ENCODE data around the gene TBL2. TPM values are rescaled to one million over a fixed set of nuclear protein-coding genes. Genes with fewer than 3 reads are reported as not detected.

TBL2 gene
- total and polyA plus RNA-seq, 2 of the 4 experiments (the other 2 are of a cell fraction) = 72.6 to 94.1 TPM

- no peak overlapping the region for H2BK15ac ChIP-seq (ENCODE audit: low read depth, low read length)
- no TSS peak for BruUV-seq (replicated peaks)
- no peak overlapping the region for H3K4me3 ChIP-seq (ENCODE audit: insufficient read depth, low read depth, low read length)
- no peaks in the 10 kb centered on the region for H3K4me1 ChIP-seq (ENCODE audit: control insufficient read depth, insufficient read depth, low read length)
- H3K56ac ChIP-seq (ENCODE audit: extremely low read depth, insufficient read depth, low read length) = no peak overlapping the region
- no peak overlapping the region for H2BK120ac ChIP-seq (ENCODE audit: low read depth, low read length)
- no peak overlapping the region for H2AFZ ChIP-seq (replicated peaks; ENCODE audit: low read length, poor library complexity)
- DNase-seq = no peak
- no peak overlapping the region for H4K5ac ChIP-seq (ENCODE audit: low read depth, low read length)
- H3K18ac ChIP-seq (ENCODE audit: low read depth, low read length) = no peak overlapping the region
- H3K36me3 ChIP-seq (ENCODE audit: control insufficient read depth, insufficient read depth, low read length) = no peaks in the 10 kb centered on the region
- no peak overlapping the region for H4K8ac ChIP-seq (ENCODE audit: low read depth in 2 of 2, low read length in 2 of 2)
- H3K79me1 ChIP-seq (ENCODE audit: low read depth in 1 of 2, low read length in 2 of 2) = no peaks in the 10 kb centered on the region
- dilution Hi-C loops (cut with HindIII; ENCODE audit: low sequenced_read_pairs, unreplicated experiment) (no loop called here), intact Hi-C loops (cut with micrococcal nuclease) (loop anchor here (5.0 kb wide), 1 partner anchor 247 kb away; no protein-coding TSS in a partner anchor), in situ Hi-C loops (cut with MboI; ENCODE audit: low sequenced_read_pairs) (loop anchor here (5.0 kb wide), 2 partner anchors 72 to 127 kb away; no protein-coding TSS in a partner anchor)
- no peak overlapping the region for H3K4ac ChIP-seq (ENCODE audit: low read depth, low read length)
- H3K9me1 ChIP-seq (ENCODE audit: insufficient read depth, low read length) = no peaks in the 10 kb centered on the region
- H3K14ac ChIP-seq (replicated peaks; ENCODE audit: low read depth, low read length) = no peak overlapping the region
- H3K27me3 ChIP-seq (ENCODE audit: control insufficient read depth, insufficient read depth, low read length) = peaks cover 11% of the 10 kb centered on the region; the same call in 1 of the 2 replicates
- H4K91ac ChIP-seq (ENCODE audit: insufficient read depth, low read depth, low read length) = no peak overlapping the region
- H2AK5ac ChIP-seq (ENCODE audit: low read depth, low read length) = no peak overlapping the region
- CTCF ChIA-PET = interaction anchor here (0.6 to 1.6 kb wide), 2 partner anchors 119 to 120 kb away, joined by 7 to 9 read pairs; no protein-coding TSS in a partner anchor
- no peaks in the 10 kb centered on the region for H3K9me3 ChIP-seq (ENCODE audit: control insufficient read depth, insufficient read depth, low read length)
- H2BK20ac ChIP-seq (ENCODE audit: low read depth, low read length) = no peak overlapping the region
- no peak for ATAC-seq (ENCODE audit: low read depth)
- no peak overlapping the region for H3K27ac ChIP-seq (ENCODE audit: insufficient read depth, low read length)
- H3K23ac ChIP-seq (ENCODE audit: low read depth, low read length) = no peak overlapping the region
- H2AK9ac ChIP-seq (replicated peaks; ENCODE audit: low read depth, low read length, poor library complexity) = no peak overlapping the region
- no peak overlapping the region for H3K4me2 ChIP-seq (ENCODE audit: low read depth, low read length)
- POLR2A ChIA-PET (ENCODE audit: unreplicated experiment) = no interaction called here
- H3K9ac ChIP-seq (ENCODE audit: low read depth, low read length) = no peak overlapping the region
- H4K20me1 ChIP-seq (ENCODE audit: insufficient read depth, low read length) = no peaks in the 10 kb centered on the region; the same call in 1 of the 2 replicates
- no peak for TF ChIP-seq RAD21 (IDR thresholded peaks at IDR 0.05; ENCODE audit: low read length)
- H2BK5ac ChIP-seq (ENCODE audit: low read depth, low read length, poor library complexity, severe bottlenecking) = no peak overlapping the region
- WGBS, 2 experiments (ENCODE audit: extremely low coverage in 2 of 2, insufficient read length in 1 of 2) = 51% methylated on average over 9 of the region's 23 CpGs; no CpG with 5 or more reads in 1 of the 2 experiments
Observed at GRCh38 chr7:73605601-73606220, 27.3 kb upstream of the TBL2 start.

All from IMR-90 (cell line).